ENCODE measurements around the gene AKAP6. TPM values are rescaled to one million over a fixed set of nuclear protein-coding genes. Genes with fewer than 3 reads are reported as not detected.

AKAP6 gene
- total RNA-seq, 1 experiment from 2014 or later: 1.9 TPM

GRCh38 chr14:32298346-32298745 lies 30.8 kb upstream of the AKAP6 start:
- Histone ChIP-seq H3K4me1 (ENCODE audit: control insufficient read depth in 1 of 2, insufficient read depth in 2 of 2, low read length in 2 of 2) (no peaks in the 10 kb centered on the region), H3K4me2 (ENCODE audit: low read length) (no peak overlapping the region), H3K9ac (ENCODE audit: low read length) (no peak overlapping the region), H2AFZ (ENCODE audit: low read depth, low read length, poor library complexity, severe bottlenecking) (no peak overlapping the region), H3K79me2 (ENCODE audit: insufficient read depth, low read length) (no peaks in the 10 kb centered on the region), H3K4me3 (replicated peaks in 1 of 2; ENCODE audit: low read depth in 1 of 2, low read length in 2 of 2) (no peak overlapping the region), H3K27ac (ENCODE audit: low read depth, low read length) (no peak overlapping the region), H3K9me2 (ENCODE audit: insufficient read depth) (no peaks in the 10 kb centered on the region), H3K36me3 (ENCODE audit: control insufficient read depth in 1 of 2, insufficient read depth in 2 of 2, low read length in 2 of 2) (no peaks in the 10 kb centered on the region), H3K9me3 (ENCODE audit: control insufficient read depth in 1 of 2, insufficient read depth in 1 of 2, low read depth in 1 of 2, low read length in 2 of 2) (no peaks in the 10 kb centered on the region), H3K27me3 (ENCODE audit: insufficient read depth, low read length) (no peaks in the 10 kb centered on the region), H4K20me1 (ENCODE audit: insufficient read depth) (no peaks in the 10 kb centered on the region)
- BruUV-seq (replicated peaks): no TSS peak
- POLR2A ChIA-PET: no interaction called here
- DNase-seq (ENCODE audit: low read depth, low spot score) (no peak), ATAC-seq (no peak)
- CTCF ChIA-PET: no interaction called here
- RAD21 ChIA-PET (ENCODE audit: low non-redundant PET in 1 of 2, low total read pairs in 2 of 2, uncharacterized antibody in 2 of 2, unreplicated experiment in 2 of 2): no interaction called here
- TF ChIP-seq SRF (IDR thresholded peaks at IDR 0.05; ENCODE audit: low read depth) (no peak), YY1 (IDR thresholded peaks at IDR 0.05; ENCODE audit: extremely low read depth, insufficient replicate concordance, low read depth, low read length) (no peak)
- intact Hi-C loops (cut with micrococcal nuclease): no loop called here

- Histone ChIP-seq H3K4me3 (replicated peaks in 1 of 2; ENCODE audit: low read depth in 1 of 2, low read length in 2 of 2) (no peak overlapping the region), H3K9me3 (ENCODE audit: control insufficient read depth in 1 of 2, insufficient read depth in 1 of 2, low read depth in 1 of 2, low read length in 2 of 2) (no peaks in the 10 kb centered on the region), H3K4me2 (ENCODE audit: low read length) (no peak overlapping the region), H3K27ac (ENCODE audit: low read depth, low read length) (no peak overlapping the region), H3K36me3 (ENCODE audit: control insufficient read depth in 1 of 2, insufficient read depth in 2 of 2, low read length in 2 of 2) (no peaks in the 10 kb centered on the region), H3K79me2 (ENCODE audit: insufficient read depth, low read length) (no peaks in the 10 kb centered on the region), H3K27me3 (ENCODE audit: insufficient read depth, low read length) (no peaks in the 10 kb centered on the region), H4K20me1 (ENCODE audit: insufficient read depth) (no peaks in the 10 kb centered on the region), H3K9me2 (ENCODE audit: insufficient read depth) (no peaks in the 10 kb centered on the region), H3K9ac (ENCODE audit: low read length) (no peak overlapping the region), H2AFZ (ENCODE audit: low read depth, low read length, poor library complexity, severe bottlenecking) (no peak overlapping the region), H3K4me1 (ENCODE audit: control insufficient read depth in 1 of 2, insufficient read depth in 2 of 2, low read length in 2 of 2) (no peaks in the 10 kb centered on the region)
- DNase-seq (ENCODE audit: low read depth, low spot score) (no peak), ATAC-seq (no peak)
- POLR2A ChIA-PET: no interaction called here
- no peak for TF ChIP-seq SIN3A (IDR thresholded peaks at IDR 0.05; ENCODE audit: low read depth)
- RAD21 ChIA-PET (ENCODE audit: low non-redundant PET in 1 of 2, low total read pairs in 2 of 2, uncharacterized antibody in 2 of 2, unreplicated experiment in 2 of 2): no interaction called here
- intact Hi-C loops (cut with micrococcal nuclease): no loop called here
- CTCF ChIA-PET: no interaction called here
- no TSS peak for BruUV-seq (replicated peaks)
These were observed 29.0 kb upstream of the AKAP6 start for GRCh38 chr14:32300136-32300535.

GRCh38 chr14:32303865-32304264 lies 25.2 kb upstream of the AKAP6 start:
- H3K27me3 ChIP-seq (ENCODE audit: insufficient read depth, low read length): no peaks in the 10 kb centered on the region
- no peaks in the 10 kb centered on the region for H3K79me2 ChIP-seq (ENCODE audit: insufficient read depth, low read length)
- no peak overlapping the region for H2AFZ ChIP-seq (ENCODE audit: low read depth, low read length, poor library complexity, severe bottlenecking)
- no peak overlapping the region for H3K4me2 ChIP-seq (ENCODE audit: low read length)
- no peak overlapping the region for H3K9ac ChIP-seq (ENCODE audit: low read length)
- no peak overlapping the region for H3K4me3 ChIP-seq (replicated peaks in 1 of 2; ENCODE audit: low read depth in 1 of 2, low read length in 2 of 2)
- H4K20me1 ChIP-seq (ENCODE audit: insufficient read depth): no peaks in the 10 kb centered on the region
- no peaks in the 10 kb centered on the region for H3K4me1 ChIP-seq (ENCODE audit: control insufficient read depth in 1 of 2, insufficient read depth in 2 of 2, low read length in 2 of 2)
- CTCF ChIA-PET: no interaction called here
- H3K27ac ChIP-seq (ENCODE audit: low read depth, low read length): no peak overlapping the region
- POLR2A ChIA-PET: no interaction called here
- ATAC-seq: no peak
- H3K36me3 ChIP-seq (ENCODE audit: control insufficient read depth in 1 of 2, insufficient read depth in 2 of 2, low read length in 2 of 2): no peaks in the 10 kb centered on the region
- no TSS peak for BruUV-seq (replicated peaks)
- DNase-seq (ENCODE audit: low read depth, low spot score): no peak
- intact Hi-C loops (cut with micrococcal nuclease): no loop called here
- H3K9me3 ChIP-seq (ENCODE audit: control insufficient read depth in 1 of 2, insufficient read depth in 1 of 2, low read depth in 1 of 2, low read length in 2 of 2): no peaks in the 10 kb centered on the region
- no peaks in the 10 kb centered on the region for H3K9me2 ChIP-seq (ENCODE audit: insufficient read depth)
- RAD21 ChIA-PET (ENCODE audit: low non-redundant PET in 1 of 2, low total read pairs in 2 of 2, uncharacterized antibody in 2 of 2, unreplicated experiment in 2 of 2): no interaction called here
- no peak for TF ChIP-seq POLR2A (IDR thresholded peaks at IDR 0.05; ENCODE audit: borderline replicate concordance, extremely low read depth, insufficient read depth, insufficient read length)
- TF ChIP-seq ELF1 (IDR thresholded peaks at IDR 0.05; ENCODE audit: borderline replicate concordance, low read depth): no peak
- TF ChIP-seq, protein P1, sequence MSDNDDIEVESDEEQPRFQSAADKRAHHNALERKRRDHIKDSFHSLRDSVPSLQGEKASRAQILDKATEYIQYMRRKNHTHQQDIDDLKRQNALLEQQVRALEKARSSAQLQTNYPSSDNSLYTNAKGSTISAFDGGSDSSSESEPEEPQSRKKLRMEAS (IDR thresholded peaks at IDR 0.05): no peak
- TF ChIP-seq CEBPB (IDR thresholded peaks at IDR 0.05; ENCODE audit: low read depth): no peak
- TF ChIP-seq, protein P2, sequence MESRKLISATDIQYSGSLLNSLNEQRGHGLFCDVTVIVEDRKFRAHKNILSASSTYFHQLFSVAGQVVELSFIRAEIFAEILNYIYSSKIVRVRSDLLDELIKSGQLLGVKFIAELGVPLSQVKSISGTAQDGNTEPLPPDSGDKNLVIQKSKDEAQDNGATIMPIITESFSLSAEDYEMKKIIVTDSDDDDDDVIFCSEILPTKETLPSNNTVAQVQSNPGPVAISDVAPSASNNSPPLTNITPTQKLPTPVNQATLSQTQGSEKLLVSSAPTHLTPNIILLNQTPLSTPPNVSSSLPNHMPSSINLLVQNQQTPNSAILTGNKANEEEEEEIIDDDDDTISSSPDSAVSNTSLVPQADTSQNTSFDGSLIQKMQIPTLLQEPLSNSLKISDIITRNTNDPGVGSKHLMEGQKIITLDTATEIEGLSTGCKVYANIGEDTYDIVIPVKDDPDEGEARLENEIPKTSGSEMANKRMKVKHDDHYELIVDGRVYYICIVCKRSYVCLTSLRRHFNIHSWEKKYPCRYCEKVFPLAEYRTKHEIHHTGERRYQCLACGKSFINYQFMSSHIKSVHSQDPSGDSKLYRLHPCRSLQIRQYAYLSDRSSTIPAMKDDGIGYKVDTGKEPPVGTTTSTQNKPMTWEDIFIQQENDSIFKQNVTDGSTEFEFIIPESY (IDR thresholded peaks at IDR 0.05; ENCODE audit: extremely low read depth, insufficient replicate concordance, low read length): no peak
- no peak for TF ChIP-seq JUND (IDR thresholded peaks at IDR 0.05)
- TF ChIP-seq ZFX (IDR thresholded peaks at IDR 0.05): no peak
- no peak for TF ChIP-seq CBX3 (IDR thresholded peaks at IDR 0.05; ENCODE audit: low read depth)
- no peak for TF ChIP-seq YY1 (IDR thresholded peaks at IDR 0.05; ENCODE audit: extremely low read depth, insufficient replicate concordance, low read depth, low read length)
- no peak for TF ChIP-seq FOSL1 (IDR thresholded peaks at IDR 0.05; ENCODE audit: low read depth)
